ENCODE measurements around the gene METTL26.
"Not testable (repeated sequence)": the region's sequence is repeated elsewhere in the genome, so short reads cannot be mapped to it uniquely, and the experiment has no call there.

METTL26 gene

GRCh38 chr16:600781-601180, 35.3 kb downstream of the METTL26 start:
- no peak for TF ChIP-seq SPI1 (IDR thresholded peaks at IDR 0.05; ENCODE audit: borderline replicate concordance, low read depth)
- peak; percentile 14 for TF ChIP-seq CTCF (IDR thresholded peaks at IDR 0.05; ENCODE audit: insufficient read depth, low read length)
- Histone ChIP-seq H3K27ac (replicated peaks) (no peak overlapping the region), H3K4me3 (replicated peaks; ENCODE audit: insufficient read depth, low read length) (no peak overlapping the region), H3K27me3 (ENCODE audit: insufficient read depth, poor library complexity, severe bottlenecking) (no peaks in the 10 kb centered on the region)
- peak in 1 of 2 experiments; percentile 39 for DNase-seq (ENCODE audit: low read depth in 1 of 2, low spot score in 1 of 2)

- TF ChIP-seq REST (IDR thresholded peaks at IDR 0.05; ENCODE audit: insufficient replicate concordance, low read depth) (no peak), POLR2AphosphoS5 (IDR thresholded peaks at IDR 0.05; ENCODE audit: low read depth) (no peak), CTCF (IDR thresholded peaks at IDR 0.05; ENCODE audit: insufficient read depth, low read length) (no peak), GABPA (IDR thresholded peaks at IDR 0.05; ENCODE audit: low read depth) (no peak), SPI1 (IDR thresholded peaks at IDR 0.05; ENCODE audit: borderline replicate concordance, low read depth) (no peak)
Observed at GRCh38 chr16:598823-599739, 37.0 kb downstream of the METTL26 start.

GRCh38 chr16:597655-598054, 38.5 kb downstream of the METTL26 start:
- H3K27ac ChIP-seq (replicated peaks); H3K27me3 ChIP-seq (ENCODE audit: insufficient read depth, poor library complexity, severe bottlenecking); DNase-seq (ENCODE audit: low read depth in 1 of 2, low spot score in 1 of 2); H3K4me3 ChIP-seq (replicated peaks; ENCODE audit: insufficient read depth, low read length): not testable (repeated sequence)

More at GRCh38 chr16:598823-599739, 37.0 kb downstream of the METTL26 start:
- no peaks in the 10 kb centered on the region for H3K27me3 ChIP-seq (ENCODE audit: insufficient read depth, poor library complexity, severe bottlenecking)
- H3K27ac ChIP-seq (replicated peaks): no peak overlapping the region
- H3K4me3 ChIP-seq (replicated peaks; ENCODE audit: insufficient read depth, low read length): no peak overlapping the region
- DNase-seq (ENCODE audit: low read depth in 1 of 2, low spot score in 1 of 2): no peak

GRCh38 chr16:596736-597060, 39.4 kb downstream of the METTL26 start:
- no peak for DNase-seq (ENCODE audit: low read depth in 1 of 2, low spot score in 1 of 2)
- no peak for TF ChIP-seq GABPA (IDR thresholded peaks at IDR 0.05; ENCODE audit: low read depth)
- TF ChIP-seq CTCF (IDR thresholded peaks at IDR 0.05; ENCODE audit: insufficient read depth, low read length): no peak
- TF ChIP-seq REST (IDR thresholded peaks at IDR 0.05; ENCODE audit: insufficient replicate concordance, low read depth): no peak
- TF ChIP-seq POLR2AphosphoS5 (IDR thresholded peaks at IDR 0.05; ENCODE audit: low read depth): no peak
- no peak for TF ChIP-seq SPI1 (IDR thresholded peaks at IDR 0.05; ENCODE audit: borderline replicate concordance, low read depth)
- H3K27me3 ChIP-seq (ENCODE audit: insufficient read depth, poor library complexity, severe bottlenecking): no peaks in the 10 kb centered on the region
- no peak overlapping the region for H3K27ac ChIP-seq (replicated peaks)
- no peak overlapping the region for H3K4me3 ChIP-seq (replicated peaks; ENCODE audit: insufficient read depth, low read length)
